MV-4-11 (cell line): ENCODE measurements around the gene DHRS4L2.
A peak's percentile ranks its signal among the peaks of the same experiment; 100 is the strongest.
"Not testable (repeated sequence)": the region's sequence is repeated elsewhere in the genome, so short reads cannot be mapped to it uniquely, and the experiment has no call there.

Experiments
- DNase-seq: peaks from one replicate; lab custom pipeline; 2025; lab: John Stamatoyannopoulos, UW

Gene DHRS4L2

GRCh38 chr14:23988607-23989363 is at the start of gene DHRS4L2:
Gene DHRS4L2 (plus strand): TSS chr14:23988929. CDS start chr14:23988948, 19 bp downstream.
- DNase-seq, result peak; percentile 58

DNA sequence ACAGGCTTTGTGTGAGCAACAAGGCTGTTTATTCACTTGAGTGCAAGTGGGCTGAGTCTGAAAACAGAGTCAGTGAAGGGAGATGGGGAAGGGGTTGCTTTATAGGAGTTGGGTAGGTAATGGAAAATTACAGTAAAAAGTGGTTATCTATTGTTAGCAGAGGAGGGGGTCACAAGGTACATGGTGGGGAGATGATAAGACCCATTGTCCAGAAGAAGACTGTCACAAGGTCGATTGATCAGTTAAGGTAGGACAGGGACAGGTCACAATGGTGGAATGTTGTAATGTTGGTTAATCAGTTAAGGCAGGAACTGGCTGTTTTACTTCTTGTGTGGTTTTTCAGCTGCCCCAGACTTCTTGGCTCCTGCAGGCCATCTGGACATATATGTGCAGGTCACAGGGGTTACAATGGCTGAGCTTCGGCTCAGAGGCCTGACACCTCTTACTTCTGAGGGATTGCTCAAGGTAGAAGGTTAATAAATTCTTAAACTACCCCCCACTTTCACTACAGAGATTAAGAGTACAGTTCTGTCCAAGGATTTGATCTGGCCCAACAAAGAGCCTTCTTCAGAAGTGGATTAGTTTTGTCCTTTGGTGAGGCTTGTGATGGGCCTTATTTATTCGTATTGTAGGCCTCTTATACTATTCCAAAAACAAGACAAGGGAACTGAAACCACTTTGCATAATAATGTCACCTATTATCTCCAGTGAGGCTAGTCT is 49.0 kb upstream of the DHRS4L2 start:
- no peak for DNase-seq

DNA sequence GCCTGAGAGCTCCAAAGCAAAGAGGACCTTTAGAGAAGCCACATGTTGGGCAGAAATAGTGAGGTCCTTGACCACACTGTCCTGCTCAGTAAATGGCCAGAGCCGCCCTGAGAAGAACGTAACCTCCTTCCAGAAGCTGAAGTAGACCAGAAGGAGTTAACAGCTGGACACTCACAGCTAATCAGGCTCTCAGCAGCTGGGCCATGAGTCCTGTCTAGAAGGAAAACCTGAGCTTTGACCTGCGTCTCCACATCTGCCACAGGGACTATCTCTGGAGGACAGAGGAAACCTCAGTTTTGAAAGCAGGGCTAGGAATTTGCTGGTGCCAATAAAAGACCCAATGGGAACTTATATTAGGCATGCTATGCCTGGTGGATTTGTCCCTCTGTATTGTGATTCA is 47.5 kb upstream of the DHRS4L2 start:
- no peak for DNase-seq

DNA sequence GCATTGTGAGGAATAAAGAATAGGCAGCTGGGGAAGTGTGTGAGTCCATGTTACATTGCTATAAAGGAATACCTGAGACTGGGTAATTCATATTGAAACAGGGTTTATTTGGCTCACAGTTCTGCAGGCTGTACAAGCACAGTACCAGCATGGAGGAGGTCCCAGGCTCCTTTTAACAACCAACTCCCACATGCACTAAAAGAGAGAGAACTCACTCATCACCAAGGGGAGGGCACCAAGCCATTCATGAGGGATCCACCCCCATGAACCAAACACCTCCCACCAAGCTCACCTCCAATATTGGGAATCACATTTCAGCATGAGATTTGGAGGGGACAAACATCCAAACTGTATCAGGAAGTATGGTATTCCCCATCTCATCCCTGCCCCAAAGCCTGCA is 47.1 kb upstream of the DHRS4L2 start:
- DNase-seq, result no peak

DNA sequence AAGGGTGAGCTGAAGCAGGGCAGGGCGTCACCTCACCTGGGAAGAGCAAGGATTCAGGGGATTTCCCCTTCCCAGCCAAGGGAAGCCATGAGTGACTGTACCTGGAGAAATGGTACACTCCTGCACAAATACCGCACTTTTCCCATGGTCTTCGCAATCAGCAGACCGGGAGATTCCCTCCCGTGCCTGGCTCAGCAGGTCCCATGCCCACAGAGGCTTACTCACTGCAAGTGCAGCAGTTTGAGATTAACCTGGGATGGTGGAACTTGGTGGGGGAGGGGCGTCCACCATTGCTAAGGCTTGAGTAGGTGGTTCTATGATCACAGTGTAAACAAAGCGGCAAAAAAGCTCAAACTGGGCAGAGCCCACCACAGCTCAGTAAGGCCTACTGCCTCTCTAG is 46.1 kb upstream of the DHRS4L2 start:
- DNase-seq, result no peak

DNA sequence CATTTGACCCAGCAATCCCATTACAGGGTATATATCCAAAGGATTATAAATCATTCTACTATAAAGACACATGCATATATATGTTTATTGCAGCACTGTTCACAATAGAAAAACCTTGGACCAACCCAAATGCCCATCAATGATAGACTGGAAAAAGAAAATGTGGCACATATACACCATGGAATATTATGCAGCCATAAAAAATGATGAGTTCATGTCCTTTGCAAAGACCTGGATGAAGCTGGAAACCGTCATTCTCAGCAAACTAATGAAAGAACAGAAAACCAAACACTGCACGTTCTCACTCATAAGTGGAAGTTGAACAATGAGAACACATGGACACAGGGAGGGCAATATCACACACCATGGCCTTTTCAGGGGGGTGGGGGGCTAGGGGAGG is 39.7 kb upstream of the DHRS4L2 start:
- DNase-seq, result not testable (repeated sequence)

DNA sequence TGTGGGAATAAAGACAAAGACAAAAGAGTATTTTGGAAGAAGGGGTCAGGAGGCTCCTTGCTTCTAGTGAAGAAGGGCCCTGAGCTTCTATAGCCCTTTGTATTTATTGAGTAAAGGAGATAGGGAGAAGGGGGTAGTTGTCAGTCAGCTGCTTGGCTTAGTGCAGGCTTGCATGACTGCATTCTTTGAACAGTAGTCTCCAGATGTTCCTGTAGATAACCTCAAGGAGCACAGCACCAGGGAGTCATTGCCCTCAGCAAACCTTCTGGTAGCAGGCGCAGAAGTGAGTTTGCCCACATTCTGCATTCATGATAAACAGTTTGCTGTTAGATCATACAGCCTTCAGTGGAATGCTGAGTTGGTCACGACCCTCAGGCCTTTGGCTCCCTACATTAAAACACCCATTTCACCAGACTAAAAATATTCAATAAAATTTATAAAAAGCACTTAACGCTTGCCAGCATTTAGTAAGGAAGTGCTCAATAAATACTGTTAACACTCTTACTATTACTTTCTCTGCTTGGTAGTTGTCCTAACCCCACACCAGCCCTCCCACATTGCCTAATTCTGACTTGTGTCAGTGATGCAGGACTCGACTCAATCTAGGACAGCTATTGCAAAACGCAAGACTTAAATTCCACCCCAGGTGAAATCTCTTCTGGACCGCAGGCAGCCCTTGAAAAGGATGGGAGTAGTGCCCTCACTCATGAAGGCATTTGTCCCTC is 38.2 kb upstream of the DHRS4L2 start:
- DNase-seq, result no peak

- DNase-seq, result not testable (repeated sequence)
Observed at GRCh38 chr14:23951136-23951466, 37.6 kb upstream of the DHRS4L2 start.

DNA sequence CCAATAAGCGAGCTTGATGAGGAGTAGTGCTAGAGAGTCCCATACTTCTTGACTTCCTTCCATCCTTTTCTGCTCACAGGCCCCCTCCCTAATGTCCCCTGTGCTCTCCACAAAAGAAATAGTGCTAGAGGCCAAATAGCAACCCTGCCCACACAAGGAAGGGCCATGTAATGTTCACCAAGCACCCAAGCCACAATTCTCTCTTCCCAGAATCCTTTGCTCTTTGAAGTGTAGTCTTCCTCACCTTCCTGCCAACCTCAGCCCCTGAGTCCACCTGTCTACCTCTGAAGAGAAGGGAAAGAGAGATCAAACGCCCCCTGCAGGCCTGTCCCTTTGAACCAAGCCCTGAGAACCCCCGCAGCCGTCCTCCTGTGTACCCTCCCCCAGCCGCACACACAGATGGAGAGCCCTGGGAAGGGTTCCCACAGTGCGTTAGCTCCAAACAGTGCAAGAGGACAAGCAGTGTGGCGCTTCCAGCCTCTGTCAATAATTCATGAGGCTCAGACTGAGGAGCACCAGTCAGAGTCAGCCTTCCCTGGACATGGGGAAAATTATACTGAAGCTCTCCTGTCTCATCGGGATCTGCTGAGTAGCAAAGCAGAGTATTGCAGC is 37.0 kb upstream of the DHRS4L2 start:
- no peak for DNase-seq

DNA sequence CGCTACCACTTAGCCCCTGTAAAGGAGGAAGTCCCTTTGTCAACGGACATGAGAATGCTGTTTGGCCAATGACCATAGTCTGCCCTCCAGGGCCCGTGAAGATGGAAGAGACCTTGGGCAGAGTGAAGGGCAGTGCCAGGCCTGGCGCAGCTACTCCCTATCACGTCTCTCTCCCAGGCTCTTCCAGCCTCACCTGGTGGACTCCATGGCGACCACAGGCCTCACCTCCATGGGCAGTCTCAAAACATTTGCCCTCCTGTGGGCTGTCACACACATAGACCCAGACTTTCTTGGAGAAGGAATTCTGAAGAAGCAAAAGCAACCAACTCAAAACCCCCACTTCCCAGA is 35.6 kb upstream of the DHRS4L2 start:
- DNase-seq, result not testable (repeated sequence)

DNA sequence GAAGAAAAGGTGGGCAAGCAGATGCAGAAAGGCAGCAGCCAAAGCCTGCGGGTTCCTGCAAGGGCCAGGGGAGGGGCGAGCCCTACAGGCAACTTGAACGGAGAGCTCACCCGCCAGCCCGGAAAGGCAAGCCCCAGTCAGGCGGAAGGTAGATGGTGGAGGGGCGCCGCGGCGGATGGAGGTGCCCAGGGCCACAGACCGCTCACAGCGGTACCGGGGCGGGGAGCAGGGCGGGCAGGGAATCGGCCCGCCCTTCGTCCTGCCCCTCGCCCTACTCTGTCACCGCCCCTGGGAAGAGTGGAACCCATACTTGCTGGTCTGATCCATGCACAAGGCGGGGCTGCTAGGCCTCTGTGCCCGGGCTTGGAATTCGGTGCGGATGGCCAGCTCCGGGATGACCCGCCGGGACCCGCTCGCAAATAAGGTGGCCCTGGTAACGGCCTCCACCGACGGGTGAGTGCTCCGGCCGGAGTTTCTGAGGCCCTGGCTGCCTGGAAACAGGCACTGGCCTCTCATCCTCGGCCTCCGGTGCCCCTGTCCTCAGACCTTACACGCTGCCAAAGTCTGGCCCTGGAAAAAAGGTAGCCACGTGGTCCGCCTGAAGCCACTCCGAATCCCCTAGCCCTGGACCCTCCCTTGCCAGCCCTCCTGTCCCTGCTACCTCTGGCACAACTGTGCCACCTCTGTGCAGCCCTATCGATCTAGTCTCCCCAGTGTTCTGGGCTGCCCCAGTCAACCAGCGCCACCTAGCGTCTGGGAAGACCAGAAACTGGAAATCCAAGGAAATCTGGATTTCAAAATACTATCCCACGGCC is 35.1 kb upstream of the DHRS4L2 start, which contains the start of gene DHRS4:
Gene DHRS4, plus strand, starts transcription at position 307 of the 815 bp plus-strand sequence. Its CDS starts 19 bp downstream, at position 326.
- DNase-seq, result peak; percentile 62

DNA sequence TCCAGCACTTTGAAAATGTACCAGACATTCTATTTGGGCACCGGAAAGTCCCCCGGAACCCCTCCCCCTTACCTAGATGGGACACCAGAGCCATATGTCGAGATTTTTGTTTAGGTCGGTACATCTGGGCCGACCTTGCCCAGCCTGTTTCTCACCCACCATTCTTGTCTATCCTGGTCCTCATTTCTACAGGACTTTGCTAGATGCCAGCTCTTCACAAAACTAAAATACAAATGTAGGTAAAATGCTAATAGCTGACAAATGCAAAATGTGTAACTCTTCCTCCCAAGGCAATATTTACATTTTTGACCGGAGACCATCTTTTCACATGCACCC is 34.5 kb upstream of the DHRS4L2 start:
- DNase-seq, result not testable (repeated sequence)

DNA sequence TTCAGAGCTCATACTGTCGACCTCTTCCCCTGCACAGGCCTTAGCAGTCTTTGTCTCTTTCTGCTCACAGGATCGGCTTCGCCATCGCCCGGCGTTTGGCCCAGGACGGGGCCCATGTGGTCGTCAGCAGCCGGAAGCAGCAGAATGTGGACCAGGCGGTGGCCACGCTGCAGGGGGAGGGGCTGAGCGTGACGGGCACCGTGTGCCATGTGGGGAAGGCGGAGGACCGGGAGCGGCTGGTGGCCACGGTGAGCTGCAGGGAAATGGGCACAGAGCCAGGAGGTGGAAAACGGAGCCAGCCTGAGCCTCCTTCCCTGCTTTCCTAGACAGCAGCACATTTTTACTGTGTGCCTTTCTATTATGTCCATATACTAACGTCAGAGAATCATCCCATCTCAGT is 33.8 kb upstream of the DHRS4L2 start:
- not testable (repeated sequence) for DNase-seq

GRCh38 chr14:23955811-23956210 is 32.9 kb upstream of the DHRS4L2 start:
- not testable (repeated sequence) for DNase-seq

DNA sequence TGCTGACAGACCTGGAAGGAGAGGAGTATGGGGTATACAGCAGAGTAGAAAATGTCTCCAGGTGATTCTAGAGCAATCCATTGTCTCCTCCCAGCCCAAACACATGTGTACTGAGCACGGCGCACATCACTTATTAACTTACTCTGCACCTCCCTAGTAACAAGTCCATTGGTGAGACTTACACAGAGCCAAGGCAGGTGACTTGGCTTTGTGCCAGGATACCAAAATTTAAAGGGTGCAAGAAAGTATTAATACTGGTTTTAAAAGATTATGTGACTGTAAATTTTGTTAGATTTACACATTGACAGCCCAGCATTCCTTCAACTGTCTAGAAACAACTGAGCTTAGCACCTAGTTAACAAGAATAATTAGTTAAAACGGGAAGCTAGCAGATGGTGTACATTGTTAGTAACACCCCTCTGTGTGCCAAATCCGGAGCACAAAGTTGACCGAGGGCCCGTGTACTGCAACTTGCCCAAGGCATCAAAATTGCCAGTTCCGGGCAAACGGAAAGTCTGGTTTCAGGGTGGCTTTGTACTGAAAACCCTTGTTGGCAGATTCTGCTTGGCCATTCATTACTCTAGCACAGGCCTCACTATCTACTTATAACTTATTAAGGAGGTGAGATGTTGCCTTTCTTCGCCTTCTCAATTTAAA is 30.7 kb upstream of the DHRS4L2 start:
- not testable (repeated sequence) for DNase-seq

DNA sequence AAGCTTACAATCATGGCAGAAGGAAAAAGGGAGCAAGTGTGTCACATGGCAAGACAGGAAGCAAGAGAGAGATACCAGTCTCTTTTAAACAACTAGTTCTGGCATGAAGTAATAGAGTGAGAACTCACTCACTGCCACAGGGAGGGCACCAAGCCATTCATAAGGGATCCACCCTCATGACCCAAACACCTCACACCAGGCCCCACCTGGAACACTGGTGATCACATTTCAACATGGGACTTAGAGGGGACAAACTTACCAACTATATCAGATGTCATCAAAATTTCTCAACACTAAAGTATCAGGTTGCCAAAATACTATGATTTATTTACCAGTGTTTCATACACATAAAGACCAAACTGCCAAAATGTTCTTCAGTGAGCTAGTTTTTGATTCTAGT is 27.8 kb upstream of the DHRS4L2 start:
- not testable (repeated sequence) for DNase-seq

DNA sequence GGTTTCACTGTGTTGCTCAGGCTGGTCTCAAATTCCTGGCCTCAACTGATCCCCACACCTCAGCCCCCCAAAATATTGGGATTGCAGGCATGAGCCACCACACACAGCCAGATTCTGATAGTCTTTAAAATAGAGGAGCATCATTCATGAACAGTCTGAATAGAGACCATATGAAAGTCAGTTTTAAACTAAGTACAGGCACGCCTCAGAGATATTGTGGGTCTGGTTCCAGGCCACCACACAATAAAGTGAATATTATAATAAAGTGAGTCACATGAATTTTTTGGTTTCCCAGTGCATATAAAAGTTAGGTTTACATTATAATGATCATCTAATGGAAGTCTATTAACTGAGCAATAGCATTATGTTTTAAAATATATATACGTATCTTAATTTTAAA is 27.0 kb upstream of the DHRS4L2 start:
- DNase-seq, result not testable (repeated sequence)

DNA sequence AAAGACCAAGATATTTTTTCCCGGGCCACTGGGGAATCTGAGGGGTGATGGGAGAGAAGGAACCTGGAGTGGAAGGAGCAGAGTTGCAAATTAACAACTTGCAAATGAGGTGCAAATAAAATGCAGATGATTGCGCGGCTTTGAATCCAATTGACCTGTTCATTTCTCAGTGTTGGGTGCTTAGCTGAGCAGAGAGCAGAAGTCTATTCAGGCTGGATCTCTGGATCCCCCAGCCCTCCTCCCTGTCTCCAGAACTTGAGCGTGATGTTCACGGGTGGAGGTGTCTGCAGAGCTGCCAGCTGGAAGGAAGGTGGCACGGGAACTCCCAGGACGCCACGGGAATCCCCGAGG is 19.6 kb upstream of the DHRS4L2 start:
- not testable (repeated sequence) for DNase-seq

GRCh38 chr14:23969481-23970282 is 19.0 kb upstream of the DHRS4L2 start:
- DNase-seq, result not testable (repeated sequence)

GRCh38 chr14:23970283-23970659 is 18.5 kb upstream of the DHRS4L2 start:
- DNase-seq, result not testable (repeated sequence)
